GM21576 (cell line): ENCODE measurements around the gene CENPB.

Experiments used
- ATAC-seq: cut with Tn5 transposase; IDR thresholded peaks from one replicate; pipeline ENCODE4 v1.9.1; 2021; ENCODE audit warnings: mild to moderate bottlenecking, moderate library complexity; ENCODE audit not compliant: unreplicated experiment

The CENPB gene

GRCh38 chr20:3767427-3768341 is 18.9 kb downstream of the CENPB start, which contains the start of gene ADISSP:
Gene ADISSP, minus strand, starts transcription at chr20:3767753. Its CDS starts 7,653 bp downstream, at chr20:3760100.
- ATAC-seq = peak; percentile 89

- no peak for ATAC-seq
These were observed 19.5 kb downstream of the CENPB start for GRCh38 chr20:3767110-3767426.

DNA sequence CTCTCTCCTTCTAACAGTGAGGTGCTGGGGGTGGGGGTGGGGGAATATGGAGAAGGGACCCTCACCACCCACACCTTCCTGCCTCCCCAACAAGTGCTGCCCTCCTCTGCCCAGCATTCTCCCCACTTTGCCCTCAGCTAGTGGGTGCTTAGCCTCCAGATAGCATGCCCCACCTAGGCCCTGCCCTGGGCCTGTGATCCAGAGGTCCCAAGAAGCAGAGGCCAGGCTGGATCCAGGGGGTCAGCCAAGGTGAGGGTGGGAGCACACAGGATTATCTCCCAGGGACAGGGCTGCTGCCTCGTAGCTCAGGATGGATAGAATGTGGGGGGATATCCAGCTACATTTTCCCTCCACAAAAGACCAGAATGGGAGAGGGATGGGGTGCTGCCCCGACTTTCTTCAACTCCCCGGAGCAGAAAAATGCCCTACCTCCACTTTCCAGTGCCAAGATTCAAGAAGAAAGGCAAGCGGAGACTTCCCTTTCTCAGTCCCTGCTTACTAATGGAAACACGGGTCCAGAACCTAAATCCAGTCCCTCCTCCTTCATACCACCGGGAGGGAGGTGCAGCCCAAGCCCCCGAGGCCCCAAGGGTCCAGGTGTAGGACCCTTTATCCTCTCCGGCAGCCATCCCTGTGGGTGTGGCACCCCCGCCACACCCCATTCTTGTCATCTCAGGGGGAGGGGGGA is 20.0 kb downstream of the CENPB start:
- ATAC-seq = no peak

DNA sequence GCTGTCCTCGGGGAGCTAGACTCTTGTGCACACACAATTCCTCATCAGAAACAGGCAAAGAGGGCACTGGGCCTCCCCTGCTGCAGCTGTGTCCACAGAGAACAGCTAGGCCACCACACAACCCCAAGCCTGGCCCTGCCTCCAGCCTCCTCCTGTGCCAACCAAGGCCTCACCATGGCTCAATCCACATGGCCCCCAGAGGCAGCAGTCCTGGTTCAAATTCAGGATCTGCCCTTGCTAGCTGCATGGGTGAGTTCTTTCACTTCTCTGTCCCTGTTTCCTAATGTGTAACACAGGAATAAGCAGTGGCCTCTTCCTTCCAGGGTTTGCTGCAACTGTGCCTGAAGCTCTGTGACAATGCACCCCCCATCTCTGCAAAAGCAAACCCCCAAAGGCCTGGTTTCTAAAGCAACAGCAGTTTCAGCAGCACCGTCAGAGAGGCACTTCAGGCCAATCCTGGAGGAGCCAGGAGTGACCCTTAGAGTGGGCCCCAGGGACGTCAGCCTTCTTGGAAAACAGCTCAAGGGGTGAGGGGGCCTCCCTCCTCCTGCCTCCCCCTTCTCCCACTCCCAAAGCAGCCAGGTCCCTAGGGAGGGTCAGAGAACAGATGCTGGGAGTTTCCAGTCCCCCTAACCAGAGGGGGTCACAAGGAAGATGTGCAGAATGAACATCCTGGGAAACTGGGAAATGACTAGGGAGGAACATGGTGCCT is 21.2 kb downstream of the CENPB start:
- ATAC-seq = no peak

DNA sequence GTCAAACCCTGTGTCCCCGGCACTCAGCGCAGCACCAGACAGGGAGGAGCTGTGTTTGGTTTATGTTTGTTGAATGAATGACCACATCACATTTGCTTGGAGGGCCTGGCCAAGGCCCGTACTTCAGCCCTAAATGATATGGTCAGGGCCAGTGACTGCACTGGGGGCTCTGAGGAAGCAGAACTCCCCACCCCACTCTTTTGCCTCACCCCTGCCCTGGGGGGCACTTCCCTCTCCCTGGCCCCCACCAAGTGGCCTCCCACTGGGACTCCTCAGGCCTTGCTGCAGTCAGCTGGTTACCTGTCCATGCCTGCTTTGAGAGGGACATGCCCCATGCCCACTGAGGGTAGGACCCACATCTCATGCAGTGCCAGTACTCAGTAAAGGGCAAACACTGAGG is 21.9 kb downstream of the CENPB start:
- ATAC-seq = no peak

GRCh38 chr20:3763671-3764601 is 22.6 kb downstream of the CENPB start:
- ATAC-seq = no peak

GRCh38 chr20:3760655-3761348 is 25.7 kb downstream of the CENPB start:
- no peak for ATAC-seq

DNA sequence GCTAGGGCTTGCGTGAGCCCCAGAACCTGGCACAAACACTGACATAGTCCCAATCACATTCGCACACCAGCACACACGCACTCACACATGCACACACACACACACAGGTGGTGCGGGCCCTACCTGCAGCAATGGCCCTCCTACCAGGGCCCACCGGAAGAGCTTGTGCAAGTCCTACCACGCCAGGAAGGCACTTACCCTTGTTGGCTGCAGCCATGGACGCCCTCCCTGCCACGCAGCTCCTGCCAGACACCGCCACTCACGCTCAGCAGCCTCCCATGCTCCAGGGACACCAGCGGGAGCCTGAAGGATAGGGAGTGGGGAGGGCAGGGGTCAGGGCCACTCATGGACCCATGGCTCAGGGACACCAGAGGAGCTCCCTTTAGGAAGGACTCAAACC is 26.7 kb downstream of the CENPB start:
- no peak for ATAC-seq

- no peak for ATAC-seq
These were observed 27.2 kb downstream of the CENPB start for GRCh38 chr20:3759316-3759823.

DNA sequence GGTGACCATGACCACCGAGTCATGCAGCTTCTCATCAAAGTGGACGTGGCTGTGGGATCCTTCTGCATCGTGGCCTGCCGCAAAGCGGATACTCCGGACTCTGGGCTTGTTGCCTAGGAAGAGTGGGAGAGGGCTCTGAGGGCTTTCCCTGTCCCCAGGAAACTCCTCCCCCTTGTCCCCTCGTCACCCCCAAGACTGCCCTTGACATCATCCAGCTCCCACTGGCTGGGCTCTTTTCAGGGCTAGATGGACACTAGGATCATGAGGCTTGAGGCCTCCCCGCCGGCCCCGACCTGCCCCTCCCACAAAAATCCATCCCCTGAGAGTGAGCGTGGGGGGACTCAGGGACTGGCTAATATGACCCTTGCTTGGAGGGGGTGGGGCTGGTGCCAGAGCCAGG is 28.0 kb downstream of the CENPB start:
- ATAC-seq = no peak

DNA sequence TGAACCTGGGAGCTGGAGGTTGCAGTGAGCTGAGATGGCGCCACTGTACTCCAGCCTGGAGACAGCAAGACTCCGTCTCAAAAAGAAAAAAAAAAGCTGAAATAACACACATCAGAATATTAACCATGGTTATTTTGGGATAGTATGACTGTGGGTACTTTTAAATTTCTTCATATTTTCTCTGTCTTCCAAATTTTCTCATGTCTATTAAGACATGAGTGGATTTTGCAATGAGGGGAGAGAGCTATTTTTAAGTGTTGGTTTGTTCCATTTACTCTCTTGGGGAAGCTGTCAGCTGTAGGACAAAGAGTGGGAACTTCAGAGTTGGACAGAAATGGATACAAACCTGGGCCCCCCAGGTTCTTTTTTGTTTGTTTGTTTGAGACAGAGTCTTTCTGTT is 29.3 kb downstream of the CENPB start:
- ATAC-seq = no peak

GRCh38 chr20:3755814-3756480 is 30.6 kb downstream of the CENPB start:
- ATAC-seq = no peak

DNA sequence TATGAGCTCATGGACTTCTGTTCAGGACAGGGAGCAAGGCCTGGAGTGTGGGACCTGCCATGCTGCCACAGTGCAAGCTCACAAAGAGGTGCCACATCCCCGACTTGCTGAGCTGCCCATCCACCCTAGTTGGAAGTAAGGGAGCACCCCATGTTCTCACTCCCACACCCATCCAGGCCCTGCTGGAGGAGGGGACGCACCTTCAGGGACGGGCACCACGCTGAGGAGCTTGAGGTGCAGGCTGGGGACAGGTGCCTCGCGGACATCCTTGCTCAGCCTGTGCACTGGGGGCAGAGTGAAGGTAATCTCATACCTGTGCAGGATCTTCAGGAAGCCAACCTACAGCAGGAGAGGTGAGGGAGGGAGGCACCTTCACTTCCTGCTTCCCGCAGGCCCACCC is 31.3 kb downstream of the CENPB start:
- no peak for ATAC-seq

GRCh38 chr20:3754276-3754630 is 32.3 kb downstream of the CENPB start:
- ATAC-seq = no peak

DNA sequence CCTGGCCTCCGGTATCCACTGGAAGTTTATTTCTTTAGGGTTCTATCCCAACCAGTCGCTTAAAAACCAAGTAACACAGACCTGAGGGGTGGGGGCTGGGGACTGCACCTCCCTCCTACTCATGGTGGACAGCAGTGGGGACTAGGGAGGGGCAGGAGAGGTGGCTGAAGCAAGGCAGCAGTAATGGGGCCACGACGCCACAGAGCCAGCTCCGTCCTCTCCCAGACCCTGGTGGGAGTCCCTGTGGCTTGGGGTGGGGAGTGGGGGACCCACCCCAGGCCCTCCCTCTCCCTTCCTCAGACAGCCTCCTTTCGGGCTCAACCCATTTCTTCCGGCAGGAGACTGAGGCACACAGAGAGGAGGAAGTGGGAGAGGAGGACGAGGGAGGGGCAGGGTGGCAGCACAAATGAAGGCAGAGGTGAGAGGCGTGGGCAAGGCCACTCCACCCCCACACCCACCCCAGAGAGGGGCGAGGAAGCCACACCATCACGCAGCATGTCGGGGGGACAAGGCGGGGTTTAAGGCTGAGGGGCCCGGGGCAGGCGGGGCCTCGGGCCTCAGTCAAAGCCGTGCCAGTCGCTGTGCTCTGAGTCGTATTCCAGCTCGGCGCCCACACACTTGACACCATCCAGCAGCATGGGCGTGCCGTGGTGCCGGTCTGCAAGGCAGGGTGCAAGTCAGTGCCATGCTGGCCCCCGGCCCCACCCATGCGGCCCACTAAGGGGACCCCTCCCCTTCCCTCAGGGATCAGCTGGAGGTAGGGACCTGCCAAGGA is 32.9 kb downstream of the CENPB start:
- no peak for ATAC-seq

GRCh38 chr20:3753098-3753497 is 33.4 kb downstream of the CENPB start:
- ATAC-seq = no peak

DNA sequence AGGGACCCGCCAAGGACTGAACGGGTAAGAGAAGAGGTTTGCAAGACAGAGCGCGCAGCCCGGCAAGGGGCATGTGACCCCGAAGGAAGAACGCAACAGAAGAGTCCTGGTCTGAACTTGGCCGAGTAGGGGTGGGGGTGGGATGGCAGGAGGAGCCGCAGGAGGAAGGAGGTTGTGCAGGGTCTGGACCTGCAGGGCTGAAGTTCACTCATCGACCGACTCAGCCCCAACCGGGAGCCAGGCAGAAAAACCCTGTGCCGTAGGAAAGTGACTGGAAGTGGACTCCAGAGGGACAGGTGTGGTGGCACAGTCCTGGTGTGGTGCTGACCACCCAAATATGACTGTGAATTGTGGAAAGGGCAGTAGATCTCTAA is 34.2 kb downstream of the CENPB start:
- no peak for ATAC-seq

- ATAC-seq = no peak
These were observed 34.7 kb downstream of the CENPB start for GRCh38 chr20:3751675-3752385.
